HG03520 (cell line): Measurements from ENCODE around the gene TRNAU1AP.
A peak's percentile ranks its signal among the peaks of the same experiment; 100 is the strongest.
"Not testable (repeated sequence)": the region's sequence is repeated elsewhere in the genome, so short reads cannot be mapped to it uniquely, and the experiment has no call there.

Experiments
- ATAC-seq: cut with Tn5 transposase; IDR thresholded peaks from one replicate; pipeline ENCODE4 v1.9.1; 2021; ENCODE audit warnings: mild to moderate bottlenecking, moderate library complexity; ENCODE audit not compliant: unreplicated experiment

Gene TRNAU1AP

DNA sequence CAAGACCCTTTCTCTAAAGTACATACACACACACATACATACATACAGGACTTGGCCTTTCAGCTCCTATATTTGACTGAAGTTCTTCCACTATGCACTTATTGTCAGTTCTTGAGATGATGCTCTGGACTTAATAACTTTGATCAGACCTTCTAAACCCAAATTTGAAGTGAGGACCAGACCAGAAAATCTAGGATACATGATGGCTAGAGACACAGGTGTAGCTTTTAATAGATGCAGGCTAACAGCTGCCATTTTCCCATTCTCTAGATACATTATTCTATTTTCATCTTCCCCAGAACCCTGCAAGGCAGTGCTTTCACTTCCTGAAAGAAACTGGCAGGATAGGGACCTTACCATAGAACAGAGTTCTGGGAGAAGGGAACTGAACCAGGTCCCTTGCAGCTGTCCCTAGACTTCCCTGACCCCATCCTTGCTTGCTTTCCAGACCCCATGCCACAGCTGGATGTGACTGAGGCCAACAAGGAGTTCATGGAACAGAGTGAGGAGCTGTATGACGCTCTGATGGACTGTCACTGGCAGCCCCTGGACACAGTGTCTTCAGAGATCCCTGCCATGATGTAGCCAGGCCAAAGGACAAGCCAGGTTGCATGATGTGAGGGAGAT is 24.3 kb downstream of the TRNAU1AP start:
- no peak for ATAC-seq

GRCh38 chr1:28577738-28578536 is 25.1 kb downstream of the TRNAU1AP start:
- ATAC-seq: no peak

- no peak for ATAC-seq
Observed at GRCh38 chr1:28578696-28579218, 25.9 kb downstream of the TRNAU1AP start.

DNA sequence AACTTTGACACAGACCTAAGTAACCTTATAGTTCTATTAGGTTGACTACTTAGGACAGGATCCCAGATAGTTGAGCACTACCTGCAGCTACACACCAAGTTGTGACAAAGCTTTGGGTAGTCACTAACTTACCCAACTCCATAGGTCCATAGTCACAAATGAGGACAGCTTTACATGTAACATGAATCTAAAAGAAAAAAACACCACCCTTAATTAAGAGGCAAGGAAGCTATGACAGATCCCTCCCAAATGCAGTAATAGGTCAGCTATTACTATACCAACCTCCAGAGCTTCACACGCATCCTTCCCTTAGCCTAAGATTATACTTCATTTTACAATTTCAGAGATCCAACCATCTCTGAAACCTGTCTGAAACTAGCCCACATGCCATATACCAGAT is 26.5 kb downstream of the TRNAU1AP start:
- no peak for ATAC-seq

DNA sequence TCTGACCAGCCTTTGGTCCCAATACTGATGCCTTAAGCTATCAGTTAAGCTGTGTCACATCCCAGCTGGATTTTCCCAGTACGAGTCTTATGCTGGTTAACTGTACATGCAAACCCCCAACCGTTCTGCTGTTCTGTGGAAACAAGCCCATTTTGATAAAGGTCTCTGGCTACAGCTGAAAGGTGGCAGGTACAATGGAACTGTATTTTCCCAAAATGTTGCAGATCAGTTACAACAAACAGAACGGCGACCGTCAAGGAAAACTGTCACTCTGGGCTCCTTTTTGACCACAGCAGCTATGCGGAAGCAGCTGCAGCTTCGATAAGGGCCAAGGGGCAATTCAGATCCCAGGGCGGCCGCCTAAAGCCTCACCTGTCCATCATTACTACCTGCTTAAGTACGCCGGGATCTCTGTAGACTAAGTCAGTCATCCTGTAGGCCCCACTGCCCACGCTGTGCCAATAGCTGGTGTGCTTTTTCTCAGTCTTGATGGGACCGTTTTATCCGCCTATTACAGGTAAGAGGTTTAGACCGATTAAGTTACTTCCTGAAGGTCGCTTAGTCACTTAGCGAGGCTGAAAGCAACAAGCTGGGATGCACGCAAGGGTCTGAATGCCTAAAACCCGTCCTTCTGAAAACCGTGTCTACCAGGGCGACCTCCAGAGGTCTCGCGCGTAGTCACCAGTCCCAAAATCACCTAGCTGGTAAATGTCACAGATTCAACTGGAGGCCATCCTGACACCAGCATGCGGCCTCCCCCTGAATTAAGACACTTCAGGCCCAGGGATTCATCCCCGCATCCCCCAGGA is 28.0 kb downstream of the TRNAU1AP start:
- peak; percentile 14 for ATAC-seq

GRCh38 chr1:28581531-28582247 is 28.8 kb downstream of the TRNAU1AP start:
- ATAC-seq: peak; percentile 75

- ATAC-seq: no peak
Observed at GRCh38 chr1:28582248-28582615, 29.3 kb downstream of the TRNAU1AP start.

- ATAC-seq: not testable (repeated sequence)
Observed at GRCh38 chr1:28586585-28587391, 33.9 kb downstream of the TRNAU1AP start.

GRCh38 chr1:28591708-28592320 is 38.9 kb downstream of the TRNAU1AP start, which contains the start of gene RAB42:
RAB42 (plus strand) TSS chr1:28592265; CDS start chr1:28592512, 247 bp downstream.
- ATAC-seq: no peak

- no peak for ATAC-seq
Observed at GRCh38 chr1:28592321-28593071, 39.6 kb downstream of the TRNAU1AP start.

DNA sequence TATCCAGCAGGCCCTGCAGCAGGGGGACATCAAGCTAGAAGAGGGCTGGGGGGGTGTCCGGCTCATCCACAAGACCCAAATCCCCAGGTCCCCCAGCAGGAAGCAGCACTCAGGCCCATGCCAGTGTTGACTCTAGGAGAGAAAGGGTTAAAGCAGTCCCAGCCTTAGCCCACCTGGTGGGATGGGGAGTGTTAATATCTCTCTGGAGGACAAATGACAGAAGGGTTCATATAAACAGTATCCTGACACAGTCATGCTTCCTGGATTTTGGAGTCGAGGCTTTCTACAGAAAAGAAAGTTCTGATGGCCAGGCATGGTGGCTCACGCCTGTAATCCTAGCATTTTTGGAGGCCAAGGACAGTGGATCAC is 41.1 kb downstream of the TRNAU1AP start:
- not testable (repeated sequence) for ATAC-seq

DNA sequence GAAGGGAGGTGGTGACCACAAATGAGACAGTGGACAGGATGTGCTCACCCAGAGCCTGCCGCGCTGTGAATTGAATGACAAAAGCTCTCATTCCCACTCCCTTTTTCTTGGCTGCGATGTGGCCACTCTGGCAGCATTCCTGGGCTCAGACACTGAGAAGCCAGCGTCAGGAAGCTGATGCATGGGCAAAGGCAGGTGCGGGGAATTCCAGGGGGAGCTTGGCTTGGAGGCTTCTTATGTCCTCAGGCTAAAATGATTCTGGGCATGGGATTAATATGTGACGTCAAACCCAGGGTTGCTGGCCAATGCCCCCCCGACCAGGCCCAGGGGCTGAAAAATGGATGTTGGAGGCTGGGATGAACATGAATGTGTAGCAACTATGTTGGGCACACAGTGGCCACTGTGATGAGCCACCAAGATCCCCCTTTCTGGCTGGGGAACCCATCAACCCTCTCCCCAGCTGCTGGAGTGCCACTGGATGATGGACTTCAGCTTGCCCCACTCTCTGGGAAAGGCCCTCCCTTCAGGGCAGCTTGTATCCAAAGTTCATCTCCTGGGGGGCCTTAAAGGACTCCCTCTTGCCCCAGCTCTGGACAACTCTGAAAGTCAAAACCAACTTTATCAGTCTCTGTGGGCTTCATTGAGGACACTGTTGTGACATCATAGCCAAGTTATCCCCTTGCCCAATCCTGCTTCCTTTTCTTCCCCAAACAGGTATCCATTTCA is 42.0 kb downstream of the TRNAU1AP start:
- ATAC-seq: not testable (repeated sequence)

DNA sequence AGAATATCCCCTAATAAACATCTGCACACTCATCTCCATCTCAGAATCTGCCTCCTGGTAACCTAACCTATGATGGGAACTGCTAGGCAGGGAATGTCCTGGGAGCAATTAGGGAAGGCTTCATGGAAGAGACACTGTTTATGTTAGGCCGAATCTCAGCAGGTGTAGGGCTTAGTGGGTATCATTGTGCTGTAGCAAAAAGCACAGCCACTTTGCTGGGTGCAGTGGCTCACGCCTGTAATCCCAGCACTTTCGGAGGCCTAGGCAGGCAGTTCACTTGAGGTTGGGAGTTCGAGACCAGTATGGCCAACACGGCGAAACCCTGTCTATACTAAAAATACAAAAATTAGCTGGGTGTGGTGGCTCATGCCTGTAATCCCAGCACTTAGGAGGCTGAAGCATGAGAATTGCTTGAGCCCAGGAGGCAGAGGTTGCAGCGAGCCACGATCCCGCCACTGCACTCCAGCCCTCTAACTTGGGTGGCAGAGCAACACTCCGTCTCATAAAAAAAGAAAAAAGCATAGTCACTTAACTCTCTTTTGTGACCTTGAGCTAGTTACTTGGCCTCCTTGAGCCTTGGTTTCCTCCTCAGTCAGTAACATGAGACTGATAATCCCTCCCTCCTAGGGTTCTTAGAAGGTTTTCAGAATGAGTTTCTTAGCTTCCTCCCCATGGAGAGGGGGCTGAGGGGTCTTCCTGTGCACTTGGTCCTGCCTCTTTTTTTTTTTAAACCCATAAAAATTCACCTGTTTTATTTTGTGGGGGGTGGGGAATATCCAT is 42.7 kb downstream of the TRNAU1AP start:
- no peak for ATAC-seq

GRCh38 chr1:28596276-28596675 is 43.4 kb downstream of the TRNAU1AP start:
- ATAC-seq: not testable (repeated sequence)

DNA sequence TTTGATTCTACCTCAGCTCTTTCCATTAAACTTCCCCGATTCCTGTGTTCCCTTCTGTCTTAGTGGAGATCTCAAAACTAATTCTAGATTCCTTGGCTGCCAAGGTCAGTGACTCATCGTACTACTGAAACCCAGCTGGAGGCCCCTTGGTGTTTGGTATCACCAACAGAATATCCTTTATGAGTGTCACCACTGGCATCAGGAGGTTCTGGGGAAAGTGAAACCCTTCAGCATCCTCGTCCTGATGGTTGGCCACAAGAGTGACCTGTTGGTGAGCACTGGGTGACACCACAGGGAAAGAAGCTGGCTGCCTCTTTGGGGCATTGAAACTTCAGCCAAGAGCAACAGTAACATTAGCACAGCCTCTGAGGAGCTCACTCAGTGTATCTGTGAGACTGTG is 48.8 kb downstream of the TRNAU1AP start:
- ATAC-seq: no peak

- ATAC-seq: no peak
Observed at GRCh38 chr1:28602536-28603439, 49.9 kb downstream of the TRNAU1AP start.
